ENCODE data around the gene USP4.

Gene USP4

DNA sequence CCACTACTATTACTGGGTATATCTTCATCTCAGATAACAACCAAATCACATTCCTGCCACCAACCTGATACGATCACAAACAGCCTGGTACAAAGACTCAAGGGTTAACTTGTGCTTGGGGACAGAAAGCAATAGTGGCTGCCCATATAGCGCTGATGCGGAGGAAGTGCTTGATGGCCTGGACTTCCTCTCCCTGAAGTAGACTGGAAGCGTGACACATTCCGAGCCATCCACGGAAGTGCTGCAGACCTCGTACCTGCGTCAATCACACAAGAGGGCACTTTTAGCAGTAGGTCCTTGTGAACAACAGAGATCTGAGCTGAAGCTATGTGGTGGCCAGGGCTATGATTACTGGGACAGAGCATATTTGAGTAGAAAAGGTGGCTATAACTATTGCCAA lies 45.5 kb downstream of the USP4 start:
- no peak for DNase-seq

DNA sequence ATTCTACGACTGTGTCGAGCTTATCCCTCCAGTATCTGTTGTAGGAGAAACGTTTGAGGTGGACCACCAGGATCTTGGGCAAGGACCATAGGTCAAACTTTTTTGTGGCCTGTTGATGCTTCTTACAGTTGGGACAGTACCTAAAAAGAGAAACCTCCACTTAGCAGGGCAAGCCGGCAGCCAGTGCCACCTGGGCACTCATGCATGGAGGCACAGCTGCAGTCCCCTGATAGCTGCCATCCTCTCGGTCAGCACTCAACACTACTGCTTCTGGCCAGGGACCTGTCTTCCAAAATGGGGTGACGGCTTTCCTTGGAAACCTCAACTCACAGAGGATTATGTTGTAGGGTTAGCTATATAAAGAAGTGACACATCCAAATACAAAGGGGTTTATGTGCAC lies 55.9 kb downstream of the USP4 start:
- no peak for DNase-seq

DNA sequence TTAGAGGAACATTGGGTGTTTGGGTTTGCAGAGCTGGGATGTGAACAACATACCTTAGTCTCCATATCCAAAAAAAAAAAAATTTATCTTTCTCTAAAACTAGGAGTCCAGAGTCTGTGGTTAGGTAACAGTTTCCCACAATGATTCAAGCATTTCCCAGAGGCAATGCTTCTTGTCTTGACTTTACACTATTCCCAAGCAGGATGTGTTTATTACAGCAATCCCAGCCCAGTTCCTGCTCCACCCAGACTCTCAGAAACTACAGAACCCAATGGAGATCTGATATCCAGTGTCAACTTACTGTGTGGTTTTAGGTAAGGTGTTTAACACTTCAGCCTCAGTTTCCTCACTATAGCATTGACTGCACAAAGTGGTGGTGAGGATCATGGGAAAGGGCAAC lies 60.5 kb downstream of the USP4 start:
- no peak for DNase-seq

DNA sequence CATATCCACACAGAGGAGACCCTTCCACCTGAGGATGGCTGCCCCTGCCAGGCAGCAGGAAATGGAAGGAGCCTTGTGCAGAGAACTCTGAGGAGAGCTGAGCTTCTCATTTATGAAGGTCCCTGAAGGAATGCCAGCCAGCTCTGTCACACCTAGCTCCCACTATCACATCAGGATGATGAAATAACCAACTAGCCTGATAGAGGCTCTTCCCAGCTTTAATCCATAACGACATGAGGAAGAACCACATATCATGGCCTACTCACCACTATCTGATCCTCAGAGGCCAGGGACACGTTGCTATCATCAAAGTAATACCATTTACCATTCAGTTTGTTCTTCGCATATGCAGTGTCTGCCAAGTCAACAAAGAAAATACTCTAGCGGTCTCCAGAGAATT lies 61.3 kb downstream of the USP4 start:
- no peak for DNase-seq

DNA sequence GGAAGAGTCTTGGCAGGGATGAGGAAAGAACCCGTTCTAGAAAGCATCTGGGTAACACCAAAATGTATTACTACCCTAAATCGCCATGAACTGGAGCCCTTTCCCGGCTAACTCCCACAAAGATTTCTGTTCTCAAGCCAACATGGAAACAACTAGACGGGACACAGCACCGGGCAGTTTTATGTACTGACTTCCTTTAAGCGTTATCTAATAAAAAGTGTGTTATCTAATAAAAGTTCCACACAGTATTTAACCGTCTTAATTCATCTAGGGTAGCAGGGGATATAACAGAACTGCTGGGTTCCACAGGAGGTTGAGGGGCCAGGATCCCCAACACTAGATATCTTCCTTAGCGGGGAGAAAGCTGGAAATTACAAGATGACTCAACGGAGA lies 62.5 kb downstream of the USP4 start:
- no peak for DNase-seq

DNA sequence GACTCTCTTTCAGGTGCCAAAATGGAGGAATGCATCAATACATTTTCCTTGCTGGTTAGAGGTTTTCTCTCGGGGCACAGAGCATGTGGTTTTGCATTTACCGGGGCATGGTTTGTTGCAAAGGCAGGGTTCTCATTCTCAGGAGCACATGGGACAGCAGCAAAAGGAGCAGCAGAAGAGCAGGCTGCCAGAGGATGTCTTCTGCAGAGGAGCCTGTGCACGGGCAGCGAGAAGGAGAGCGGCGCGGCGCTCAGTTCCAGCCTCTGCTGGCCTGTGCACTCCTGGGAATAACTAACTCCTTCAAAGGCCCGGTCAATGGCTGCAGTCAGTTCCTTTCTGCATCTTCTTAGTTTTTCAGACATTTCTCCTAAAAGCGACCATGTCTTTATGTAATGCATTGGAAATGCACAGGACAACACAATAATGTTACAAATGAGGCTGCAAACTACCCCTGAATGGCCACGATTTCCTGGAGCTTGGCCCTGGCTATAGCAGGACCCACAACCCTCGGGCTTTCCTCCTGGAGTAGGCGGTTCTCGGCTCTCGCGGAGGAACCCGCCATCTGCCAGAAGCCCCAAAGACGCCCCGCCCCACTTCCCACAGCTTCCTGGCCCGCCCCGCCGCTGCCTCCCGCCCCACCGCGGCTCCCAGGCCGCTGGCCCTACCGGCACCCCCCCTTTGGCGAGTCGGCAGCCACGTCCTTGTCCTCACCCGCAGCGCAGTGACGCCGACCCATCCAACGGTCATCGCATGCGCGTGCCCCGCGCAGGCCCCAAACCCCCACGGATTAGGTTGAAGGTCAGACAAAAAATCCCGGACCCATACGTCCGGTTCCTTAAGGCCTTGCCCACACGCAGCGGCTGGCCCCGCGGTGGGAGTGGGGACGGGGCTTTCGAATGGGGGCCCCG lies 63.1 kb downstream of the USP4 start, which contains the start of gene C3orf62:
Gene C3orf62, minus strand, starts transcription at position 758 of the 908 bp plus-strand sequence. Its CDS starts 360 bp downstream, at position 398.
- DNase-seq: peak; percentile 94

DNA sequence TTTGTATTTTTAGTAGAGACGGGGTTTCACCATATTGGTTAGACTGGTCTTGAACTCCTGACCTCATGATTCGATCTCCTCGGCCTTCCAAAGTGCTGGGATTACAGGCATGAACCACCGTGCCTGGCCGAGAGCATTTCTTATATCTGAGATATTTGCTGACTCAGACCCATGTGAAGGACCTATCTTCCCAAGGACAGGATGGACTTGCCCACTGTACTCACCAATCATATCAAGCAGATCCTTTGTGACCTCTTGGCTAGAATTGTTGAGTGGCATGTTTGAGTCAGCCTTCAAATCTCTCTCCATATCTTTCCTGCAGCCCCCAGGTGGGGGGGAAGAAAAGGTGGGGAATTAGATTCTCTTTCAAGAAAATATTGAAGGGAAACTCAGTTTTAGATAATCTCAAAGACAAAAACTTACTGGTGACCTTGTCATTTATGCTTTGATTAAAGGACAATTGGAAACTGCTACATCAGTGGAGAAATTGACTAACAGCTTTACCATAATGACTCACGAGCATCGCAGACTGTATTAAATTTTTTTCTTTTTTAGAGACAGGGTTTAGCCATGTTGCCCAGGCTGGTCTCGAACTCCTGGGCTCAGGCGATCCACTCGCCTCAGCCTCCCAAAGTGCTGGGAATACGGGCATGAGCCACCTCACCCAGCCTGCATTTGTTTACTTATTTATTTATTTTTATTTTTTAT lies 65.9 kb downstream of the USP4 start:
- DNase-seq: no peak

DNA sequence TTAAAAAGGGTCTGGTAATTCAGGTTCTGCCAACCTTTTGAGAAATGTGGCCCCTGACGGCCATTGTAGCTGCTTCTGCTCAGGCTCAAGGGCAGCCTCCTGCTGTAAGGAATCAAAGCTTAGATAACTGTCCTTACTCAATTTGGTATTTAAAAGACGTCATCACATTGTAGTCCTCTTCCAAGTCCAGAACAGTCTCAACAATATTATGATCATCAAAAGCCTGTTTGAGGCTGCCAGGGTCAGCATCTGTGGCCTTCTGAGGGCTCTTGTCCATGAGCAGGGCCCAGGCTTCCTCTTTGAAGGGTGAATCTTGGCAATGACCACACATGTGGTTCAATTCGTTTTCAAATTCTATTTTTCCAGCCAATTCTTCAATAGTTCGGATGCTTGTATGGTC lies 68.8 kb downstream of the USP4 start:
- no peak for DNase-seq

DNA sequence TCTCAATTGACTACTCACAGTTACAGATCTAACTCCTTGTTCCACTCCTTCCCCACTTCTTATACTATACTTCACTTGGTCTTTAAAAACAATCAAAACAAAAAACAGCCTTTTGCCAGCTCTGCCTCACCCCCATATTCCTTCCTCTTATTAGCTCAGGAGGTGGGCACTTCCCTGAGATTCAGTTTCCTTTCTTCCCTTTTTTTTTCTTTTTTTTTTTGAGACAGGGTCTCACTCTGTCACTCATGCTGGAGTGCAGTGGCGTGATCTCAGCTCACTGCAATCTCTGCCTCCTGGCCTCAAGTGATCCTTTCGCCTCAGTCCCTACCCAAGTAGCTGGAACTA lies 69.7 kb downstream of the USP4 start:
- no peak for DNase-seq

DNA sequence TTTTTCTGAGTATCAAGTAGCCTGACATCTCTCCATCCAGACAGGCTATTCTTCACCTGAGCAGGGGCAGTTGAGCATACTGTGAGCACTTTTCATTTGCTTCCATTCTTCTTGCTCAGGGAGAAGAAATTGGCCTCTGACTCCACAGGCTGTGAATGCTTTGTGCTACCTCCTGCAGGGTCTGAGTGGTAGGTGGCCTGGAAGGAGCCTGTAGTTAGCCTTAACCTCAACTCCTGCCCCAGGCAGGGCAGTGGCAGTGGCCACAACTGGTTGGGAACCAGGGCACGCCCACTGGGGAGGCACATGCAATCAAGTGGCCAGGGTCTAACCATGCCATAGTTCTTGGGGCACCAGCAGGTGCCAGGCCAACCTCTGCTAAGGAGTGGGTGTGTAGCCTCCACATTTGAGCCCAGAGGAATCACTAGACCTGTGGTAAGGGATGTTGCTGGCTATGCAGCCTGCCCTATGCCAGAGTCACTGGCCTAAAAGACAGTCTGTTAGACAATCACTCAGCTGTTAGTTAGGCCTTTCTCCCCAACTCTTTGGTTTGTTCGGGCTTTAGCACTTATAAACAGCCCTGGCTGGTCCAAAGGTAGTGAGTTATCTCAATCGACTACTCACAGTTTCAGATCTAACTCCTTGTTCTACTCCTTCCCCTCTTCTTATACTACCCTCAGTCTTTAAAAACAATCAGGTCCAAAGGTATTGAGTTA lies 70.3 kb downstream of the USP4 start:
- DNase-seq: no peak

DNA sequence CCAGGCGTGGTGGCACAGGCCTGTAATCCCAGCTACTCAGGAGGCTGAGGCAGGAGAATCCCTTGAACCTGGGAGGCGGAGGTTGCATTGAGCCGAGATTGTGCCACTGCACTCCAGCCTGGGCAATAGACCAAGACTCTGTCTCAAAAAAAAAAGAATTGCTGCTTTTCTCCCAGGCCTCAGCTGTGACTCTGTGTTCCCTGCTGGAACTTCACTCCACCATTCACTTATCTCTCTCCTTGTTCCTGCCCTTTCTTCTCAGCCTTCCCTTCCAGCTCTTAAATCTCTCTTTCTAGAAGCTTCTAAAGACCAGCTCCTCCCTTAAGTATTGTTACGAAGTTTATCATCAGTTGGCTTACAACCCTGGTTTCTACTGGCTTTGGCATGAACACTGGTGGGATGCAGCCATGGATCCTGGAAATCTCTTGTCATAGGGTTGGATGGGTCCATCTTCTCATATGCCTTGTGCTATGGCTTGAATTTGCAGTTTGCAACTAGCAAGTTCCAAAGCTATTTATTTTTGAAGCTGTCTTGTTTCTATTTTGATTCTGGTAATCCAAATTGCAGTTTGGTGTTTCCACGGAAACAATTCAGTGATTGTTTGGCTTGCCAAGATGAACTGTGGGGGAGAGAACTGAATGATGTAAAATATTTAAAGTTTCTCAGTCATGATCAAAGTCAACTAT lies 73.3 kb downstream of the USP4 start:
- no peak for DNase-seq

DNA sequence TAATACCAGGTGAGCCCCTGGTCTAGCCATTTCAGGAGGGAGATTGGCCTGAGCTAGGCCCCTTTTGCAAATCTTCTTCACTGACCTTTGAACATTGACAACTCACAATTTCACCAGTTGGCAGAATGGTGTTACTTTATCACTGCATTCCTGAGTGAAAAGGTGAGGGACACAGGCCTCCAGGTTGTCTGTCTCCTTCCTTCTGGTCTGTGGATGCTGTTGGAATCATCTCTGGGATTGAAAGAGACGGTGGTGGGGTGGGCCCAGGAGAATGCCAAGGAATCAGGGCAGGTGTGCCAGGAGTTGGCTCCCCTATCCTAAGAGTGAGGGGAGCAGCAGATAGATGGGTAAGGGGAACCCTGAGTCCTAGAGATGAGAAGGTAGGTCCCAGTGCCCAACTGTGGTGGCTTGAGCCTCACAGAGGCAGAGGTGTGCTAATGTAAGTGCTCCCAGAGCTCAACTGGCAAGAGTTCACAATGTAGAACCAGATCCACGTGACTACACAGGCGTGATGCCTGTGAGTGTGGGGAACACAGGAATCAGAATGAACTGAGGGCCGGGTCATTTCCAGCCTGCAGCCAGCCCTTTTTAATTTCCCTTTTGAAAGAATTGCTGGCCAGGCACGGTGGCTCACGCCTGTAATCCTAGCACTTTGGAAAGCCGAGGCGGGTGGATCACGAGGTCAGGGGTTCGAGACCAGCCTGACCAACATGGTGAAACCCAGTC lies 74.0 kb downstream of the USP4 start:
- no peak for DNase-seq

DNA sequence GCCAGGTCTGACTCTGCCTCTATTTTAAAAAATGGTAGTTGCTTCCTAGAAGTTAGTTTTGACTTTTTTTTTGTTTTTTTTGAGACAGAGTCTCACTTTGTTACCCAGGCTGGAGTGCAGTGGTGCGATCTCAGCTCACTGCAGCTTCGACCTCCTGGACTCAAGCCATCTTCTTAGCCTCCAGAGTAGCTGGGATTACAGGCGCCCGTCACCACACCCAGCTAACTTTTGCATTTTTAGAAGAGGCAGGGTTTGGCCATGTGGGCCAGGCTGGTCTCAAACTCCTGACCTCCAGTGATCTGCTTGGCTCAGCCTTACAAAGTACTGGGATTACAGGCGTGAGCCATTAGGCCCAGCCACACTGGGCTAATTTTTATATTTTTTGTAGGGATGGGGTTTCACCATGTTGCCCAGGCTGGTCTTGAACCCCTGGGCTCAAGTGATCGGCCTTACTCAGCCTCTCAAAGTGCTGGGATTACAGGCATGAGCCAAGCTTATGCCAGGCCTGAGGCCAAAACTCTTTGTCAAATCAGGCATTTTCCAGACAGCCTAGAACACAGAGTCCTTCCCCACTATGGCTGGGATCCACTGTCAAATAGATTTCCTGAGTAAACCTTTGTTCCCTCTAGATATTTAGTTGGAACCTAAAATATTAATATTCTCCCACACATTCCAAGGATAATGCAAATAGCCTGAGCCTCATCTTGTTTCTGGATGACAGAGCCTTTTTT lies 76.5 kb downstream of the USP4 start:
- DNase-seq: no peak

DNA sequence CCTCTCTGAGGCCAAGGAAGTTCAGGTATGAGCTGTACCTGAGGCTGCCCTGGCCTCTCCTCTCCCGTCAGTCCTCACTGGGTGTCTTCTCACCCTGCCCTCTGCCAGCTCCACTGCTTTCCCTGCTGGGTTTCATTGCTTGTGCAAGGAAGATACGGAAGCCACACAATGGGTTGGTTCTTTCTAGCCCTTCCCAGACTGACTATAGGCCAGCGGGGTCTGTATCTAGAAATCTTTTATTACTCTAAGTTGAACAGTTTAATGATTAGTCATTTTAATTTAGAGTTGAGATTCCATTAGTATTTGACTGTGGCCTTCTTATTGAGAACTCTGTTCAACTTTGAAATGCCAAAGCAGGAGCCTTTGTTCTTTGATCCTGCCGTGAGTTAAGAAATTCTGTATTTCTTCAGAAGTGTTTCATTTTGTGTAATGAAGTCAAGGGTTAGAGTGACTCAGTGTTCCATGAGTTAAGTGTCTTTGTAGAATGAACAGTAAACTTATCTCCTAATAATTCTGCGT lies 79.0 kb downstream of the USP4 start:
- no peak for DNase-seq

DNA sequence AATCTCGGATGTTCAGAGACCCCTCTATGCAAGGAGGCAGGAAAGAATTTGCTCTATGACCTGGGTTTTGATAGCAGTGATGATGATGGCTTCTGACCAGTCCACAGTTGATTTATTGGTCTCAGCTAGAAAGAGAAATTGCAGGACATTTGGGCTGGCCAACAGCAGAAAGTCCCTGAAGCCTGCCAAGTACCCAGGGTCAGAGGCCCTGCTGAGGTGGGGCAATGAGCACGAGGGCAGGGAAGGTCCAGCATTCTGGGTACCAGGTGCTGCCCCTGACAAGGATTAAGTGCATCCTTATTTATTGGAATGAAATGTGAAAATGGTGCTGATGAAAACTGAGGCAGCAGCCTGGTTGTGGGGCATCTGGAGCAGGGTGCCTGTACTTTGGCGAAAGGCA lies 82.7 kb downstream of the USP4 start:
- DNase-seq: no peak

DNA sequence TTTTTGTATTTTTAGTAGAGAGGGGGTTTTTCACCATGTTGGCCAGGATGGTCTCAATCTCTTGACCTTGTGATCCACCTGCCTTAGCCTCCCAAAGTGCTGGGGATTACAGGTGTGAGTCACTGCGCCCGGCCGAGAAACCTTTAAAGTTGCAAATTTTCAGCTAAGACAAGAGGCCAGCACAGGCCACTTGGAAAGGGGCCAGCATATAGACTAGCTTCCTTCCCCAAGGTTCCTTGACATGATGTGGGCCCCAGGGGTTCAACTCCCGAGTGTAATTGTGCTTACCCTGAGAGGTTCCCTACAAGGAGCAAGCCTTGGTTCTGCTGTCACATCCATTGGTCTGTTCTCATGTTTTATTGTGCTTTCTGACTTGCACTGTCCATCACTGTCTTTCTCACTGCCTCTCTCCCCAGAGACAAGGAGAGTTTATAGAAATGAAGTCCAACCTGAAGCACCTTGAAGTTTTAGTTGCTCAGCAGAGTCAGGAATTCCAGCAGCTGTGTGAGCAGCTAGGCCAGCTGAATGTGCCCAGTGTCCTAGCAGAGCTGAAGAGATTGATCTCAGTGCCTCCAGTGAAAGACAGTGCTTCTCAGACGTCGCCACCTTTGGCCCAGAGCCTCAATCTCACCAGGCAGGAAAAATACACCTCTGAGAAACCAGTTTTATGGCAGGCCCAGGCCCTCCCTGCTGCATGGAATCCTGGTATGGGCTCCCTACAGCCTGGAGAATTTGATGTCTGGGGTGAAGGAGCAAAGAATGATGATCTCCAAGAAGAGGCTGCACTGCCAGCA lies 83.9 kb downstream of the USP4 start:
- DNase-seq: no peak

DNA sequence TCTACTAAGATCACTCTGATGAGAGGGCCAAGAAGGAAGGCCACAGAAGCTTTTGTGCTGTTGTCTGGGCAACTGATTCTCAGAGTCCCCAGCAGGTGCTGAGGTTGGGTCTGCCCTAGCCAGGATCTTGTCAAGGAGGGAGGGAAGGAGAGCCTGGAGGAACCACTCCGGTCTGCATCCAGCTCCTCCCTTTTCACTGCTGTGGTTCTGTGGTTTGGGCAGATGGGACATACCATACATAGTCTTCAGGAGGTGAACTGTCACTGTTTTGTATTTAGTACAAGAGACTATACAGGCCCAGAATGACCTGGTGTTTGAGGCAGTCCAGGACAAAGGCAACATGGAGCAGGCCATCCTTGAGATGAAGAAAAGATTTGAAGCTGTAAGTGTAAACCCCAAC lies 84.7 kb downstream of the USP4 start:
- DNase-seq: no peak

DNA sequence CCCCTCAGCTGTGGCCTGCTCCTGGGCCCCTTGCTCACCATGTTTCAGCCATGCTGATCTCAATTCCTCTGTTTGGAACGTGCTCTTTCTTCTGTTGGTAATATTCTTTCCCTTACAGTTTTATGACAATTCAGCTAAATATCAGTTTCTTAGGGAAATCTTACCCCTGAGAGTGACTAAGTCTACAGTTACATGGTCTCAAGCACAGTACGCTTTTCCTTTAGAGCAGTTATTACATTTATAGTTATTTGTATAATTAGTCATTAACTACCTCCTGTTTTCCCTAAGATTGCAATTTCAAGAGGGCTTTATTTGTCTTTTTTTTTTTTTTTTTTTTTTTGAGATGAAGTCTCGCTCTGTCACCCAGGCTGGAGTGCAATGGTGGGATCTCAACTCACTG lies 86.3 kb downstream of the USP4 start:
- DNase-seq: no peak

DNA sequence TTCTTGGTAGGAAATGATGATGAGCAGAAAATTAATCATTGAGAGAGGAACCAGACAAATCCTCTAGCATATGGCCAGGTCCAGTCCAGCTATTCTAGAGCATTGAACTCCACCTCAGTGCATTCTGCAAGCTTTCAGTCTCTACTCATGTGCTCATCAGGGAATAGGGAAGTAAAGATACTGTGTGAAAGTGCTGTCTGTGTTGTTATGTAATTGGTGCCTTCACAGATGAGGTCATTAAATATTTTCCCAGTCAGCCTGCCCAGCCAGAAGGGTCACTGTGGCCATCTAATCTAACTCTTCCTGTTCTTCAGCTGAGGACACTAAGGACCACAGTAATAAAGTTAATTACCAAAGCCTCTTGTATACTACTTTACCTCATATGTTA lies 91.0 kb downstream of the USP4 start:
- DNase-seq: no peak

DNA sequence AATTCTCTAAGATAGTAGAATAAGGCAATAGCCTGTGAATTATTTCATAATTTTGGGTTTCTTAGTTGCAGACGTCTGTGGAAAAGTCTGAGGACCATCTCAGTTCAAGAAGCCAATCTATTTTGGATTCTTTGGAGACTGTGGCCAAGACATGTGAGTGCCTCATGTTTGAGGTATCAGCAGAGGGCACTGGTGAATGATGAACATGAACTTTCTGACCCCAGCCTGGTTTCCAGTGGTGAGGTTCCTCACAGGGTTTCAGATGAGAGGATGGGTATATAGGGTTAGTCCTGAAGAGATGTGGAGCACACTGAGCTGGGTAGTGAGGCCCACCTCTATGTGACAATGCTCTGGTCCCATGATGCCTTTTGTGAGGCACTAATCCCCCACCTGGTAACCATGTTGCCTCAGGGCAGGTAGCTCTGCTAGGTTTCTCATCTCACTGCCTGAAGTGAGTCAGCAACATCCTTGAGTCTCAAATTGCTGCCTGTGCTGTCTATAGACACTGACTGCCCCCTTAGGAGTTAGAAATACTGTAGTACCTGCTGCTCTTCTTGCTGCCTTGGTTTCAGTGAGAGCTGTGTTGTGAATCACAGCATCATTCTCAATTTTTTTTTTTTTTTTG lies 95.2 kb downstream of the USP4 start:
- no peak for DNase-seq

Data from left hindlimb (tissue), 1 donor.